ENCODE data around the gene ESYT2. TPM values are rescaled to one million over a fixed set of nuclear protein-coding genes. Genes with fewer than 3 reads are reported as not detected.

ESYT2 gene
- total RNA-seq, 1 experiment from 2014 or later: 162 TPM

DNA sequence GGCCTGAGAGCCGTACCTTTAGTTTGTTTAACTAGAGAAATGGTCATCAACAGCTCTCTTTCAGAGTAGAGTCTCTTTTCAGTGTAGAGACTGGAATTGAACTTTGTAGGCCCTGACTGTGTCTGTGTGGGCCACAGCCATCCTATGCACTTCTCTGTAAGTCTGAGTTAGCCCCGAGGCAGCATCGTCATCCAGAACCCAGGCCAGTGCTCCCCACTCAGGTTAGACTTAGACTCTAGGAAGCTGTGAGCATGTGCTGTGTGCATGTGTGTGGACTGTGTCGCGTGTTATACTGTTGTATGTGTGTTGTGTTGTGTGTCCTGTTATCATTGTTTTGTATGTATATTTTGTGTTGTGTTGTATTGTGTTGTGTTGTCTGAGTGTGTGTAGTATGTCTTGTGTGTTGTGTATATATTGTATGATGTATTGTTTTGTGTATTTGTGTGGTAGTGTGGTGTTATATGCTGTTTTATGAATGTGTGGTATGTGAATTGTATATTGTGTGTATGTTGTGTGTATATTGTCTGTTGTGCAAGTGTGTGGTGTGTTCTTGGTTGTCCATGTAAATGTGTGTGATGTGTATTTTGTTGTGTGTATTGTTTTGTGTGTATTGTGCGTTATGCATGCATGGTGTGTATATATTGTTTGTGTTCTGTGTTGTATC lies 106.6 kb downstream of the ESYT2 start:
- no peaks in the 10 kb centered on the region for H3K36me3 ChIP-seq (ENCODE audit: low read depth)
- H4K20me1 ChIP-seq (ENCODE audit: insufficient read depth): no peaks in the 10 kb centered on the region
- peaks cover 4% of the 10 kb centered on the region; the same call in 1 of the 2 replicates for H3K27me3 ChIP-seq (ENCODE audit: insufficient read depth, low read depth)
- H2AFZ ChIP-seq: no peak overlapping the region
- no peak overlapping the region for H3K4me2 ChIP-seq
- no peaks in the 10 kb centered on the region for H3K9me3 ChIP-seq (ENCODE audit: insufficient read depth, low read depth)
- H3K4me1 ChIP-seq (replicated peaks; ENCODE audit: insufficient read depth): no peaks in the 10 kb centered on the region
- H3K27ac ChIP-seq: no peak overlapping the region
- no TSS peak for BruUV-seq (replicated peaks)
- DNase-seq: no peak
- H3K79me2 ChIP-seq (ENCODE audit: low read depth): no peaks in the 10 kb centered on the region
- ChIA-PET POLR2A (ENCODE audit: unreplicated experiment) (interaction anchor here (0.5 kb wide), 1 partner anchor 88 kb away, joined by 4 read pairs; no protein-coding TSS in a partner anchor), CTCF (no interaction called here)
- peaks cover 16% of the 10 kb centered on the region; the same call in 1 of the 2 replicates for H3F3A ChIP-seq (ENCODE audit: insufficient read depth, low read depth)
- no peak overlapping the region for H3K4me3 ChIP-seq
- no peaks in the 10 kb centered on the region for H3K9me2 ChIP-seq (ENCODE audit: insufficient read depth)
- intact Hi-C loops (cut with micrococcal nuclease; ENCODE audit: unreplicated experiment): no loop called here
- no peak for TF ChIP-seq EZH2 (IDR thresholded peaks at IDR 0.05; ENCODE audit: low read depth)
- no peak for TF ChIP-seq CTCF (conservative IDR thresholded peaks at IDR 0.05)

GRCh38 chr7:158720112-158720511 lies 109.2 kb downstream of the ESYT2 start:
- no peaks in the 10 kb centered on the region for H3K9me3 ChIP-seq (ENCODE audit: insufficient read depth, low read depth)
- H3K4me3 ChIP-seq: no peak overlapping the region
- no peak for DNase-seq
- no peak overlapping the region for H3K4me2 ChIP-seq
- H3K27ac ChIP-seq: no peak overlapping the region
- peaks cover 17% of the 10 kb centered on the region; the same call in 1 of the 2 replicates for H3F3A ChIP-seq (ENCODE audit: insufficient read depth, low read depth)
- H3K79me2 ChIP-seq (ENCODE audit: low read depth): no peaks in the 10 kb centered on the region
- H3K36me3 ChIP-seq (ENCODE audit: low read depth): no peaks in the 10 kb centered on the region
- BruUV-seq (replicated peaks): no TSS peak
- H3K4me1 ChIP-seq (replicated peaks; ENCODE audit: insufficient read depth): no peaks in the 10 kb centered on the region
- POLR2A ChIA-PET (ENCODE audit: unreplicated experiment): no interaction called here
- peaks cover 14% of the 10 kb centered on the region for H3K27me3 ChIP-seq (ENCODE audit: insufficient read depth, low read depth)
- CTCF ChIA-PET: interaction anchor here (0.5 kb wide), 1 partner anchor 26 kb away, joined by 4 read pairs; no protein-coding TSS in a partner anchor
- TF ChIP-seq CTCF (conservative IDR thresholded peaks at IDR 0.05): no peak
- no peaks in the 10 kb centered on the region for H3K9me2 ChIP-seq (ENCODE audit: insufficient read depth)
- no peaks in the 10 kb centered on the region for H4K20me1 ChIP-seq (ENCODE audit: insufficient read depth)
- intact Hi-C loops (cut with micrococcal nuclease; ENCODE audit: unreplicated experiment): no loop called here
- H2AFZ ChIP-seq: no peak overlapping the region

- Histone ChIP-seq H3K4me1 (replicated peaks; ENCODE audit: insufficient read depth) (no peaks in the 10 kb centered on the region), H3K27me3 (ENCODE audit: insufficient read depth, low read depth) (peaks cover 14% of the 10 kb centered on the region), H3K27ac (no peak overlapping the region), H3K4me3 (no peak overlapping the region), H4K20me1 (ENCODE audit: insufficient read depth) (no peaks in the 10 kb centered on the region), H3K79me2 (ENCODE audit: low read depth) (no peaks in the 10 kb centered on the region), H3K36me3 (ENCODE audit: low read depth) (no peaks in the 10 kb centered on the region), H3K9me3 (ENCODE audit: insufficient read depth, low read depth) (no peaks in the 10 kb centered on the region), H3F3A (ENCODE audit: insufficient read depth, low read depth) (peaks cover 17% of the 10 kb centered on the region; the same call in 1 of the 2 replicates), H3K4me2 (no peak overlapping the region), H3K9me2 (ENCODE audit: insufficient read depth) (no peaks in the 10 kb centered on the region), H2AFZ (no peak overlapping the region)
- TF ChIP-seq CTCF (conservative IDR thresholded peaks at IDR 0.05) (no peak), EZH2 (IDR thresholded peaks at IDR 0.05; ENCODE audit: low read depth) (no peak)
- intact Hi-C loops (cut with micrococcal nuclease; ENCODE audit: unreplicated experiment): no loop called here
- no TSS peak for BruUV-seq (replicated peaks)
- ChIA-PET POLR2A (ENCODE audit: unreplicated experiment) (no interaction called here), CTCF (no interaction called here)
- no peak for DNase-seq
Measured at GRCh38 chr7:158716802-158717201, 112.5 kb downstream of the ESYT2 start.
